Subcutaneous adipose tissue (tissue), 4 donors: ENCODE data around the gene MGLL. TPM values are rescaled to one million over a fixed set of nuclear protein-coding genes. Genes with fewer than 3 reads are reported as not detected.

Experiments
- total RNA-seq, 4 donors: library from RNA; depleted of rRNA; stranded (reverse); fragments of >200 nt; gene quantifications; one replicate each; pipeline ENCODE4 v1.1.0, GENCODE V29; 2016
- TF ChIP-seq, protein P1 (sequence below): fragments of 450-650 bp; IDR thresholded peaks from one replicate; pipeline ENCODE4 v1.5.1; 2016; ENCODE audit warnings: low read depth, mild to moderate bottlenecking, control low read depth, antibody characterized with exemption, moderate library complexity

Gene MGLL
- total RNA-seq, 4 donors from 2014 or later, result 83.9 to 292 (median 110) TPM

- TF ChIP-seq, protein P1, sequence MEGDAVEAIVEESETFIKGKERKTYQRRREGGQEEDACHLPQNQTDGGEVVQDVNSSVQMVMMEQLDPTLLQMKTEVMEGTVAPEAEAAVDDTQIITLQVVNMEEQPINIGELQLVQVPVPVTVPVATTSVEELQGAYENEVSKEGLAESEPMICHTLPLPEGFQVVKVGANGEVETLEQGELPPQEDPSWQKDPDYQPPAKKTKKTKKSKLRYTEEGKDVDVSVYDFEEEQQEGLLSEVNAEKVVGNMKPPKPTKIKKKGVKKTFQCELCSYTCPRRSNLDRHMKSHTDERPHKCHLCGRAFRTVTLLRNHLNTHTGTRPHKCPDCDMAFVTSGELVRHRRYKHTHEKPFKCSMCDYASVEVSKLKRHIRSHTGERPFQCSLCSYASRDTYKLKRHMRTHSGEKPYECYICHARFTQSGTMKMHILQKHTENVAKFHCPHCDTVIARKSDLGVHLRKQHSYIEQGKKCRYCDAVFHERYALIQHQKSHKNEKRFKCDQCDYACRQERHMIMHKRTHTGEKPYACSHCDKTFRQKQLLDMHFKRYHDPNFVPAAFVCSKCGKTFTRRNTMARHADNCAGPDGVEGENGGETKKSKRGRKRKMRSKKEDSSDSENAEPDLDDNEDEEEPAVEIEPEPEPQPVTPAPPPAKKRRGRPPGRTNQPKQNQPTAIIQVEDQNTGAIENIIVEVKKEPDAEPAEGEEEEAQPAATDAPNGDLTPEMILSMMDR, result no peak
These were observed 122.7 kb downstream of the MGLL start for GRCh38 chr3:127699416-127700300.

DNA sequence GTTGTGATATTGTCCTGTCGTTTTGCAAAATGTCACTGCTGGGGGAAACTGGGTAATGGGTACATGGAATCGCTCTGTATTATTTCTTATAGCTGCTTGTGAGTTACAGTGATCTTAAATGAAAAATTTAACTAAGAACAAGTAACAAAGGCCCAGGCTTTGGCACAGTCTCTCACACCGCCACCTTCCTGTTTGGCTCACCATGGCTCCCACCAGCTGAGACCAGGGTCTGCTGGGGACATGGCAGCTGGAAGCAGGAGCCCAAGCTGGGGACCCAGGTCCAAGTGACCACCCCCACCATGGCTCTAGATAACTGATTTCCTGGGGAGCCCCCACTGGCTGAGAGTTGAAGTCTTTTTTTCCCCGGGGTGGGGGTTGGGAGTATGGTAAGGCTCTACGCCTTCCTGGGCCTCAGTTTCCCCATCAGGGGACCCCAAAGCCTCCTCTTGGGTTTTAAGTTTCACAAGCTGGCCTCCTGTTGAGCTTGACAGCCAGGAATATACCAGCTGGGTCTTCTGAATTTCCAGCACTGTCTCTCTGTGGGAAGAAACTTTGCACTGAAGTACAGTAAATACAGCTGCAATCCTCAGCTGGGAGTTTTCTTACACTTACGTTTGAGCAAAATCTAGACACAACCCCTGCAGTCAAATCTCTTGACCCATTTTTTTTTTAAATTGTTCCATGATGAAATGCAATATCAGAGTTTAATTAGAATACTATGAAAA is 123.5 kb downstream of the MGLL start:
- TF ChIP-seq, protein P1, result no peak

DNA sequence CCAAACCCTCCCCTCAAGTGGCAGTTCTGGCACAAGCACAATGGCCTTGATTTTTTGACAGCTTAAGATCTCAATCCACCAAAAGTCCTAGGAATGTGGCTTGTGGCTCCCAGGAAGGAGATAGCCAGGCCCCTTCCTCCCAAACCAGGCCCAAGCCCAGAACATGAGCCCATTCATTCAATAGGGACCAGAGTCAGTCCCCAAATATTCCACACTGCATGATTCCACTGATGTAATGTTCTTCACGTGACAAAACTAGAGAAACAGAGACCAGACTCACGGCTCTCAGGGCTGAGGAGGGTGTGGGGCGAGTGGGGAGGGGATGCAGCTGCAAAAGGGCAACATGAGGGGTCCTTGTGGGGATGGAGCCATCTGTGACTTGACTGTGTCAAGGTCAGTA is 124.0 kb downstream of the MGLL start:
- TF ChIP-seq, protein P1, result no peak

DNA sequence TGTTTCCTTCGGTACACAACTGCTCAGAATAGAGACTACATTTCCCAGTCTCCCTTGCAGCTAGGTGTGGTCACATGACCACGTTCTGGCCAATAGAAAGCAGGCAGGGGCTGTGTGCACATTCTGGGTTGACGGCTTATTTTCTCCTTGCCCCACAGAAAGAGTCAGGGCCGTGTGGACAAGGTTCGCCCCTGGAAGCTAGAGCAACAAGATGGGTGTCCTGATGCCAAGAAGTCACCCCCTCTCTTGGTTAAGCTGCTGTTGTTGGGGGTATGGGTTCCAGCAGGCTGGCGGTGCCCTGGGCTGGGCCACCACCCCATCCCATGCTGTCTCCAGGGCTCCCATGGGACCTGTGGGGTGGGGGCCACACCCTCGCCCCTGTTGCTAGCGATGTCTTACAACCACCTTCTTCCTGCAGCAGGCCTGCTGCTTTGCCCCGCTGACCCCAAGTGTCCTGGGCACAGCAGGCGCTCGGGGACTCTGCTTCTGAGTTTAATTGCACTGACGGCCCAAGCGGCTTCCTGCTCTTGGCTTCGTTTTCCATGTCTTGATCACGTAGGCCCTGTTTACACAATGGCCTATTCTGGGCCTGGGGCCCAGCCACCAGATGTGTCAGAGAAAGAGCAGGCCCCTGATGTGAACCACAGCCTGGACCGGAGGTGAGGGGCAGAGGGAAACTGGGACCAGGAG is 124.6 kb downstream of the MGLL start:
- TF ChIP-seq, protein P1, result no peak

- TF ChIP-seq, protein P1, result no peak
These were observed 127.7 kb downstream of the MGLL start for GRCh38 chr3:127694467-127695215.

GRCh38 chr3:127693336-127693843 is 128.9 kb downstream of the MGLL start:
- TF ChIP-seq, protein P1, result no peak
